GDM1 (cell line): ENCODE measurements around the gene BTBD18.
"Not testable (repeated sequence)": the region's sequence is repeated elsewhere in the genome, so short reads cannot be mapped to it uniquely, and the experiment has no call there.

ENCODE experiments used
- DNase-seq: peaks from one replicate; lab custom pipeline; 2025; lab: John Stamatoyannopoulos, UW

BTBD18 gene

GRCh38 chr11:57729479-57729878 is 22.1 kb downstream of the BTBD18 start:
- DNase-seq = no peak

- DNase-seq = no peak
These were observed 22.8 kb downstream of the BTBD18 start for GRCh38 chr11:57728829-57729228.

- DNase-seq = no peak
These were observed 24.4 kb downstream of the BTBD18 start for GRCh38 chr11:57727185-57727584.

GRCh38 chr11:57716726-57717125 is 34.9 kb downstream of the BTBD18 start:
- not testable (repeated sequence) for DNase-seq

- DNase-seq = no peak
These were observed 37.8 kb downstream of the BTBD18 start for GRCh38 chr11:57713835-57714234.

GRCh38 chr11:57712256-57713150 is 39.1 kb downstream of the BTBD18 start, which contains the start of gene TMX2:
Gene TMX2 (plus strand): TSS chr11:57712593. CDS start chr11:57712619, 26 bp downstream.
- DNase-seq = peak; percentile 94

- peak; percentile 44 for DNase-seq
These were observed 40.0 kb downstream of the BTBD18 start, which contains the start of gene MED19 for GRCh38 chr11:57711414-57712255. Gene MED19 (minus strand): TSS chr11:57712215. CDS start chr11:57712179, 36 bp downstream.

- DNase-seq = no peak
These were observed 41.7 kb downstream of the BTBD18 start for GRCh38 chr11:57709802-57710367.

- DNase-seq = not testable (repeated sequence)
These were observed 46.2 kb downstream of the BTBD18 start for GRCh38 chr11:57705432-57705831.

GRCh38 chr11:57704932-57705331 is 46.7 kb downstream of the BTBD18 start:
- no peak for DNase-seq

GRCh38 chr11:57703341-57703740 is 48.3 kb downstream of the BTBD18 start:
- no peak for DNase-seq

GRCh38 chr11:57700425-57700824 is 51.2 kb downstream of the BTBD18 start:
- DNase-seq = no peak

GRCh38 chr11:57699813-57700212 is 51.8 kb downstream of the BTBD18 start:
- DNase-seq = no peak

GRCh38 chr11:57698843-57699365 is 52.7 kb downstream of the BTBD18 start:
- DNase-seq = no peak
